Medulla oblongata (tissue), 1 donor: ENCODE data around the gene CUTA.

Experiments
- DNase-seq: peaks from one replicate; pipeline ENCODE4 v3.0.0-alpha.2; 2015; ENCODE audit errors: extremely low spot score

The CUTA gene

DNA sequence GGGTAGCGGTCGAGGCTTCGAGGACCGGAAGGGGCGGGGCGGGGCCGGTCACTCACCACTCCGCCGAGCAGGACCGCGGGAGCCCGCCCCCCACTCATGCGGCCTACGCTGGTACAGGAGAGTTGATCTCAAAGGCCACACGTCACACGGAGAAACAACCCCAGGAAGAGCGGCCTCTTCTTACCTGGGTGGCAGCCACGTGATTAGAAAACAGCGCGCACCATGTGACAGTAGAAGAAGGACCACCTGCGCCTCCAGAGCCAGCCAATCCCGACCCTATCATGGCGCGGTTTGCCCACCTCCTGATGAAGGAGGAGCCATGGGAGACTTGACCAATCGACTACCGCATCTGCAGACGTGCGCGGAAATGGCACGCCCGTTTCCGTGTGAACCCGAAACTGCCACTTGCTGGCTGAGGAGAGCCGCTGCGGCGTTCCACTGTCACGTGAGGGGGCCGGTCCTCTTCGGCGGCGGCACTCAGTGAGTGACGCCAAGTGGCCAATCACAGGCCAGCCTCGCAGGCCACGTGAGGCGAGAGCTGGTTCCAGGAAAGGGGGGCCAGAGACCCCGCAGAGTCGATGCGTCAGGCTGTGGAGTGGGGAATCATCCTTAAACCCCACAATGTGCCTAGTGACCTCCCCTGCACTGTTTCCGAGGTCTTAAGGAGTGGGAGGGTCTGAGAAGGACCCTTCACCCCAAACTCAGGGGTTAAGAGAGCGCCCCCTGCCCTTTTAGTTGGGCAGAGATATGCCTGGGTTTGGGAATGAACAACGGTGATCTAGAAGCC lies at the start of gene CUTA:
Gene CUTA (minus strand): TSS at position 205 of the 787 bp plus-strand sequence. CDS start 107 bp downstream, at position 98.
- DNase-seq: peak; percentile 100

- DNase-seq: no peak
These were observed 49.2 kb upstream of the CUTA start for GRCh38 chr6:33467091-33467490.

- DNase-seq: no peak
These were observed 48.3 kb upstream of the CUTA start for GRCh38 chr6:33466075-33466735.

DNA sequence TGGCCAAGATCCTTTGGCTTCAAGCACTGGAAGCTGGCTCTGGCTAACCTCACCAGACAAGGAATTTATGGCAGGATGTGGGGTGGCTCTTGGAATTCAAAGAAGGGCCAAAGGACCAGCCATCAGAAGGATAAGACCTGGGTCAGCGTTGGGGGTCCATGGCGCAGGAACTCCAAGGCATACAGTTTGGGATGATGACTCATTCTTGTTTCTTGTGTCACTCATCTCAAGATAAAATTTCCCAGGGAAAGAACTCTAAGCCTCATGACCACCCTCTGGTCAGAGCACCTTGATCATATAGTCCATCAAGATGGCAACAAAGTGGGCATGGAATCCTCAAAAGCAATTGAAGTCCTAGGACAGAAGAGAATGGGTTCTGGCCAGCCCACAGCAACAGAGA lies 41.3 kb upstream of the CUTA start:
- DNase-seq: no peak

DNA sequence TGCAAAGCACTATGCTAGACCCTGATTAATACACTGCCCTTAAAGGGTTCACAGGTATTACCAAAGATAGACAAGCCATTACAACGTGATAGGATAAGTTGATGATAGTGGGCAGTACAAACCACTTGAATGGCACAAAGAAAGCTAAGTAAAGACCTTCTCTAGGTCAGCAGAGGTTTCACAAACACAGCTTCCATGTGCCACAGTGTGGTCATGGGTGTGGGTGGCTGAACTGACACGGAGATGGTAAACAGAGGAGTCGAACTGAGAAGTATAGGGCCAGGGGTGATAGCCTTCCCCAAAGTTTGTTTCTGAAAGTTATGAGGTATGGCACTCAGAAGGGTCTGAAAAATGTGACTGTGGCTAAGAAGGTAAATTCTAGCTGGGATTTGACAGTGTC lies 40.8 kb upstream of the CUTA start:
- DNase-seq: no peak

- no peak for DNase-seq
These were observed 38.2 kb upstream of the CUTA start for GRCh38 chr6:33456156-33456555.

DNA sequence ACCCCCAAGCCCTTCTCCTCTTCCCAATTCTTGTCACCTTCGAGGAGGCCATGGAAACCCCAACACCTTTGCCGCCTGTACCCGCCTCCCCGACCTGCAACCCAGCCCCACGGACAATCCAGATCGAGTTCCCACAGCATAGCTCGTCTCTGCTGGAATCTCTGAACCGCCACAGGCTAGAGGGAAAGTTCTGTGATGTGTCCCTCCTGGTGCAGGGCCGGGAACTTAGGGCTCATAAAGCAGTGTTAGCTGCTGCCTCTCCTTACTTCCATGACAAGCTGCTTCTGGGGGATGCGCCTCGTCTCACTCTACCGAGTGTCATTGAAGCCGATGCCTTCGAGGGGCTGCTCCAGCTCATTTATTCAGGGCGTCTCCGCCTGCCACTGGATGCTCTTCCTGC lies 37.1 kb upstream of the CUTA start:
- no peak for DNase-seq

DNA sequence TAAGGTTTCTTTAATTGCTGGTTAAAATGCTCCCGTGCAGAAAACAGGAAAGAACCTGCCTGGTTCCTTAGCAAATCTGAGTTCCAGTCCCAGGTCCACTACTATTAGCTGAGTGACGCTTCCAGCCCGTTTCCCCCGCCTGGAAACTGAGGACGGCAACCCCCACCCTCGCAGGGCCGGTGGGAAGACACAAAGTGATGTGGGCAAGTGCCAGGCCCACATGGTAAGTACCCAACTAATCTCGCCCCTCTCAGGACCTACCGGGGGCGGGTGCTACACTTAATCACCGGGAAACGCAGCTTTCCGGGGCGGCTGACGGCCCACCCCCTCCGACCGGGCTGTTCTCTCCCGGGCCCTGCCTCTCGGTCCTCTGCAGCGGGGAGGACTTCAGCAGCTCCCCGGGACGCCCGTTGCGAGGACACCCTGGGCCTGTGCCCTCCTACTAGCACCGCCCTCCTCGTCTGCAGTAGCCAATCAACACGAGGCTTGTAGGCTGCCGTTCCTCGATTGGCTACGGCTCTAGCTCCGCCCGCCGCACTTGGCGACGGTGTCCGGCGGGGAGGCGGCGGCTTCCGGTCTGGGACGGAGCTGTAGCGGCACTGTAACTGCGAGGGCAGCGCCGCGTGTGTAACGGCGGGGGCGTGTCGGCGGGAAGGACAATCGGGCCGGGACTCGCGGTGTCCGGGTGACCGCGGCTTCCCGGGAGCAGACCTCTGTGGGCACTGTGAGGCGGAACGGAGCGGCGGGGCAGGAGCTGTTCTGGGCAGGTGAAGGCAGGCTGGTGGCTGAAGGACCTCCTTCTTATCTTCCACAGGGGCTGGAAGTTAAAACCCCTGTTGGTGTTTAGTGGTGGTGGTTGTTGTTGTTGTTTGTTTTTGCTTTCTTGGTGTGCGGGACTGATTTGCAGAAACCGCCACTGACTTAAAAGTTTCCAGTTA lies 36.4 kb upstream of the CUTA start, which contains the start of gene ZBTB9:
Gene ZBTB9 (plus strand): TSS at position 568 of the 938 bp plus-strand sequence. CDS start 525 bp downstream, outside the sequence.
- DNase-seq: peak; percentile 98

GRCh38 chr6:33453393-33454008 lies 35.6 kb upstream of the CUTA start:
- no peak for DNase-seq

DNA sequence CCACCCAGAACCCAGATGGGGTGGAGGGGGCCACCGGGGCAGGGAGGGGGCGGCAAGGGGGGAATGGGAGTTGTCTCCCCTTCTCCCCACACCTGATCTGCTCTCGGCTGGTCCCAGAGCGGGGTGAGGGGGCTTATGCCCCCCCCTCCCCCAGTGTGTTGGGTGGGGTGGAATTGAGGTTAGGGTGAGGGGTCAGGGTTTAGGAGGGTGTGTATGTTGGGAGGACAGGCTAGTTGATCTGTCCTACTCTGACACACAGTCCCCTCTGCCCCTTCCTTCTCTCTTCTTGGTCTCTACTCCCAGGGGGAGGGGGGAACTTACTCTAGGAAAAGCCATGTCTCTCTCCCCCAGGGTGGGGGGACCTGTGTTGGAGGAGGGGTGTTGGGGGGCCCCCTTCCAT lies 34.6 kb upstream of the CUTA start:
- DNase-seq: no peak

DNA sequence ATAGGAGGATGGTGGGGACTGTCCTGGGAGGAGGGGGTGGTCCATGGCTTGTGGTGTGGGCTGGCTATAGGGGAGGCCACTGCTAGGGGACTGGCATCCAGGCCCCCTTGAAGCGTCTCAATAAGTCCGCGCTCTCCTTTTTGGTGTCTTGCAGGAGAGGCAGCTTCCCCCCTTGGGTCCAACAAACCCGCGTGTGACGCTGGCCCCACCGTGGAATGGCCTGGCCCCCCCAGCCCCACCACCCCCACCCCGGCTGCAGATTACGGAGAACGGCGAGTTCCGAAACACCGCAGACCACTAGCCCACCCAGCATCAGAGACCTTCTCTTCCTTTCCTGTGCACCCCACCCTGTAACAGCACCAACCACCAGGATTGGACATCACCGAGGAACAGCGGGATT lies 33.7 kb upstream of the CUTA start:
- DNase-seq: no peak

DNA sequence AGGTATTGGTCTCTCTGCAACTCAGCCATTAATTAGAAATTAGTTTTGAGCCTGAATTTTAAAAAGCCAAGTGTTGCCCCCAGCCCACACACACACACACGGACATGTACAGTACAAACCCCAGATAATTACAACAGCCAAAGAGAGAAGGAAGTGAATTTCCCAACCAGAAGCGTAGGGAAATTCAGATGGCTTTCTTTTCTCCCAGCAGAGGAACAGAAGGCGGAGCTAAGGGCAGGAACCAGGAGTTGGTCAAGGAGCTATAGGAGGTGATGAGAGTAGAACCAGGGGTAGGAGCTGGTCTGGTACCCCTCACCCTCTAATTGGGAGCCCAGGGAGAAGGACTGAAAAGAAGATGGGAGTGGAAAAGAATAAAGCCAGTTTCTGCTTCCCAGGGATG lies 32.5 kb upstream of the CUTA start:
- no peak for DNase-seq

GRCh38 chr6:33446356-33446755 lies 28.4 kb upstream of the CUTA start:
- DNase-seq: no peak

DNA sequence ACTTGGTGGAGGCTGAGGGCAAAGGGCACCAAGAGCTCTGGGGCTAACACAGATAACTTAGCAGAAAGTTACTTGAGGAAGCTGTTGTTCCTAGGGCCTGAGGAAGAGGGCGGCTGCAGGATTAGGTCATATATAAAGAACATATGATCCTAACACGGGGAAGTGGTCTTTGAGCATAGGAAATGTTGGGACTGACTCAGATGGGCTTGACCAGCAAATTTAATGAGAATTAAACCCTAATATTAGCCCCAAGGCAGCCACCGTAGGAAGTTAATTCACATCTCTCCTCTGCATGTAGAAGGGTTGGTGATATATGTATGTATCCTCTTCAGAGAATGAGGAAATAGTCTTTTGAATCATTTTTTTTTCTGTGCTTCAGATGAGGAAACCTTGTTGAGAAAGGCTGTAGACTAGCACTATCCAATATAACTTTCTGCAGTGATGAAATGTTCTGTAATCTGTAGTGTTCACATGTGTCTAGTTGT lies 27.3 kb upstream of the CUTA start:
- no peak for DNase-seq

GRCh38 chr6:33443619-33444504 lies 26.0 kb upstream of the CUTA start:
- DNase-seq: no peak

DNA sequence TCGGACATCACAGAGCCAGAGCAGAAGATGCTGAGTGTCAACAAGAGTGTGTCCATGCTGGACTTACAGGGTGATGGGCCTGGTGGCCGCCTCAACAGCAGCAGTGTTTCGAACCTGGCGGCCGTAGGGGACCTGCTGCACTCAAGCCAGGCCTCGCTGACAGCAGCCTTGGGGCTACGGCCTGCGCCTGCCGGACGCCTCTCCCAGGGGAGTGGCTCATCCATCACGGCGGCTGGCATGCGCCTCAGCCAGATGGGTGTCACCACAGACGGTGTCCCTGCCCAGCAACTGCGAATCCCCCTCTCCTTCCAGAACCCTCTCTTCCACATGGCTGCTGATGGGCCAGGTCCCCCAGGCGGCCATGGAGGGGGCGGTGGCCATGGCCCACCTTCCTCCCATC lies 25.1 kb upstream of the CUTA start:
- no peak for DNase-seq

DNA sequence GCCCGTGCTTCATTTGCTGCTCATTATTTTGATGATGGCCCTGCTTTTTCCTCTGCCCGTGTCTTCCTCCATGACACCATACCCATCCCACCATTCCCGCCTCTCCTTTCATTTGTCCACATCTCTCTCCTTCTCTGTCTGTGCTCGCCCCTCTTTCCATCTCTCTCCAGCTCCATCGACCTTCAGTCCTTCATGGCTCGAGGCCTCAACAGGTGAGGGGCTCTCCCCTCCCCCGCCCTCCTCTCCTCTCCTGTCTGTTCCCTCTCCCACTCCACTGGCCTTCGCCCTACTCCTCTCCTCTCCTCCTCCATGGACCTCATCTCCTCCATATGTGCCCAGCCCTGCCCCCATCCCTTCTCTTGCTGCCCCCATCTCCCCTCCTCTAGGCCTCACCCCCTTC lies 24.4 kb upstream of the CUTA start:
- no peak for DNase-seq

DNA sequence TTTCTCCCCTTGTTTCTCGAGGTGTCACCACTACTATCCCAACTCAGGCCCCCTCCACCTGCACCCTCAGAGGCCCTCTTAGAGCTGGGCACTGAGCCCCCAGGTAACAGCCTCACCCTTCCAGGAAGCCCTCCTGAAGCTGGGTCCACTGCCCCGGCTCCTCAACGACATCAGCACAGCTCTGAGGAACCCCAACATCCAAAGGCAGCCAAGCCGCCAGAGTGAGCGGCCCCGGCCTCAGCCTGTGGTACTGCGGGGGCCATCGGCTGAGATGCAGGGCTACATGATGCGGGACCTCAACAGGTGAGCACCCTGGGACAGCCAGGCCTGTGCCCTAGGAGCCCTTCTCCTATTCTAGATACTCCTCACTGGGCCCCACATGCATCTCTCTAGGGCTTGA lies 23.6 kb upstream of the CUTA start:
- DNase-seq: no peak

- DNase-seq: no peak
These were observed 22.9 kb upstream of the CUTA start for GRCh38 chr6:33440649-33441309.
